Lower lobe of right lung (tissue), 2 donors: ENCODE data around the gene NR1I2. TPM values are rescaled to one million over a fixed set of nuclear protein-coding genes. Genes with fewer than 3 reads are reported as not detected.

ENCODE experiments used
- ATAC-seq, 2 donors: fragments of 200-7000 bp; cut with Tn5 transposase; one replicate each; pipeline ENCODE4 v1.9.1; 2020 to 2022; ENCODE audit warnings: mild to moderate bottlenecking in 2 of 2, moderate library complexity in 2 of 2
- DNase-seq: peaks from one replicate; pipeline ENCODE4 v3.0.0-alpha.2; 2020
- H3K27ac ChIP-seq: fragments of 200-600 bp; one replicate; pipeline ENCODE4 v1.8.0; 2022
- H3K27me3 ChIP-seq: fragments of 200-600 bp; one replicate; pipeline ENCODE4 v1.8.0; 2022; ENCODE audit warnings: low read depth
- H3K36me3 ChIP-seq: fragments of 200-600 bp; one replicate; pipeline ENCODE4 v1.8.0; 2022; ENCODE audit warnings: mild to moderate bottlenecking
- H3K4me1 ChIP-seq: fragments of 200-600 bp; one replicate; pipeline ENCODE4 v1.8.0; 2022
- H3K4me3 ChIP-seq: fragments of 200-600 bp; one replicate; pipeline ENCODE4 v1.8.0; 2022; ENCODE audit warnings: mild to moderate bottlenecking
- H3K9me3 ChIP-seq: fragments of 200-600 bp; one replicate; pipeline ENCODE4 v1.8.0; 2022
- CTCF ChIP-seq: fragments of 200-600 bp; IDR thresholded peaks from one replicate; pipeline ENCODE4 v1.8.0; 2022; ENCODE audit warnings: antibody characterized with exemption, mild to moderate bottlenecking
- intact Hi-C: fragments of 100-400 bp; cut with DNase I; formaldehyde crosslinking; loops from one replicate; pipeline ENCODE4 v1.11.0; 2022
- total RNA-seq: library from RNA; stranded (reverse); fragmentation: NEBNext Ultra II Directional; extraction: Animal tissue kit (Norgen Biotek cat#: 25700); gene quantifications from one replicate; pipeline ENCODE4 v1.2.1, GENCODE V29; 2021
- donor health status: DM: no; HTN: yes; CAD: no; lungs with severe emphysema.

Gene NR1I2
- total RNA-seq, 1 donor from 2014 or later = 0.21 TPM

GRCh38 chr3:119809249-119810017 lies 27.5 kb downstream of the NR1I2 start:
- ATAC-seq = peak; percentile 28
- intact Hi-C loops = no loop called here
- TF ChIP-seq CTCF = no peak

GRCh38 chr3:119810018-119810435 lies 28.1 kb downstream of the NR1I2 start:
- H3K27me3 ChIP-seq = no peaks in the 10 kb centered on the region
- intact Hi-C loops = no loop called here
- ATAC-seq (peak; percentile 77 to 81), DNase-seq (peak; percentile 65)
- no peak for TF ChIP-seq CTCF
- H3K4me3 ChIP-seq = peak overlapping the region; percentile 62
- peaks cover 9% of the 10 kb centered on the region for H3K4me1 ChIP-seq
- H3K36me3 ChIP-seq = no peaks in the 10 kb centered on the region
- H3K9me3 ChIP-seq = no peaks in the 10 kb centered on the region
- no peak overlapping the region for H3K27ac ChIP-seq

More at GRCh38 chr3:119809249-119810017, 27.5 kb downstream of the NR1I2 start:
- Histone ChIP-seq H3K4me1 (peaks cover 9% of the 10 kb centered on the region), H3K27ac (no peak overlapping the region), H3K4me3 (peak overlapping the region; percentile 62), H3K36me3 (no peaks in the 10 kb centered on the region), H3K9me3 (no peaks in the 10 kb centered on the region), H3K27me3 (no peaks in the 10 kb centered on the region)
- DNase-seq = no peak

- Histone ChIP-seq H3K36me3 (no peaks in the 10 kb centered on the region), H3K4me3 (no peak overlapping the region), H3K4me1 (peaks cover 9% of the 10 kb centered on the region), H3K27ac (no peak overlapping the region), H3K9me3 (no peaks in the 10 kb centered on the region), H3K27me3 (no peaks in the 10 kb centered on the region)
- ATAC-seq (no peak), DNase-seq (no peak)
- TF ChIP-seq CTCF = no peak
- intact Hi-C loops = no loop called here
Measured at GRCh38 chr3:119812491-119813058, 30.7 kb downstream of the NR1I2 start.

- H3K4me3 ChIP-seq = no peak overlapping the region
- intact Hi-C loops = no loop called here
- no peaks in the 10 kb centered on the region for H3K9me3 ChIP-seq
- no peak for ATAC-seq
- H3K4me1 ChIP-seq = no peaks in the 10 kb centered on the region
- H3K36me3 ChIP-seq = no peaks in the 10 kb centered on the region
- DNase-seq = no peak
- no peak overlapping the region for H3K27ac ChIP-seq
- H3K27me3 ChIP-seq = no peaks in the 10 kb centered on the region
- TF ChIP-seq CTCF = no peak
Measured at GRCh38 chr3:119815716-119816115, 33.8 kb downstream of the NR1I2 start.

GRCh38 chr3:119817071-119817470 lies 35.2 kb downstream of the NR1I2 start:
- Histone ChIP-seq H3K36me3 (no peaks in the 10 kb centered on the region), H3K4me1 (no peaks in the 10 kb centered on the region), H3K9me3 (no peaks in the 10 kb centered on the region), H3K27me3 (no peaks in the 10 kb centered on the region), H3K4me3 (no peak overlapping the region), H3K27ac (no peak overlapping the region)
- no peak for TF ChIP-seq CTCF
- intact Hi-C loops = no loop called here
- ATAC-seq (no peak), DNase-seq (no peak)
